Neural cell (in vitro differentiated cells): ENCODE measurements around the gene C22orf23. TPM values are rescaled to one million over a fixed set of nuclear protein-coding genes. Genes with fewer than 3 reads are reported as not detected.

Experiments
- H2AFZ ChIP-seq: fragments of 200-600, 300-800 bp; sonication (generic), shearing (Covaris generic); 2 replicates; pipeline ENCODE4 v1.6.0; 2014; ENCODE audit warnings: low read depth, mild to moderate bottlenecking, antibody characterized with exemption, low read length, moderate library complexity
- H3F3A ChIP-seq: fragments of 200-600 bp; shearing (Covaris generic); 2 replicates; pipeline ENCODE4 v1.6.1; 2016; ENCODE audit warnings: mild to moderate bottlenecking, moderate library complexity, mixed read lengths, antibody characterized with exemption, low read length; ENCODE audit not compliant: insufficient read depth, poor library complexity, severe bottlenecking
- H3K27ac ChIP-seq: fragments of 200-600, 300-800 bp; sonication (generic), shearing (Covaris generic); 2 replicates; pipeline ENCODE4 v1.5.1; 2014; ENCODE audit warnings: mild to moderate bottlenecking, low read length, moderate library complexity
- H3K27me3 ChIP-seq: fragments of 300-800, 200-600 bp; sonication (generic), shearing (Covaris generic); 2 replicates; pipeline ENCODE4 v1.6.0; 2014; ENCODE audit warnings: mild to moderate bottlenecking, low read depth, low read length, moderate library complexity; ENCODE audit not compliant: insufficient read depth
- H3K36me3 ChIP-seq: fragments of 300-800, 200-600 bp; sonication (generic), shearing (Covaris generic); 2 replicates; pipeline ENCODE4 v1.5.1; 2014; ENCODE audit warnings: mild to moderate bottlenecking, antibody characterized with exemption, low read length, moderate library complexity; ENCODE audit not compliant: insufficient read depth
- H3K4me2 ChIP-seq: fragments of 300-800, 200-600 bp; sonication (generic), shearing (Covaris generic); 2 replicates; pipeline ENCODE4 v1.6.0; 2014; ENCODE audit warnings: mild to moderate bottlenecking, low read length
- H3K4me3 ChIP-seq: fragments of 300-800, 200-600 bp; sonication (generic), shearing (Covaris generic); 2 replicates; pipeline ENCODE4 v1.5.1; 2014; ENCODE audit warnings: mild to moderate bottlenecking, low read length, moderate library complexity
- H3K79me2 ChIP-seq: fragments of 200-600 bp; shearing (Covaris generic); replicated peaks from 2 replicates; pipeline ENCODE4 v1.6.0; 2014; ENCODE audit warnings: mild to moderate bottlenecking, low read length, moderate library complexity; ENCODE audit not compliant: insufficient read depth
- H3K9ac ChIP-seq: fragments of 300-800, 200-600 bp; sonication (generic), shearing (Covaris generic); 2 replicates; pipeline ENCODE4 v1.6.1; 2016; ENCODE audit warnings: mild to moderate bottlenecking, low read length, mixed read lengths
- H3K9me2 ChIP-seq: fragments of 200-600 bp; shearing (Covaris generic); 2 replicates; pipeline ENCODE4 v1.6.1; 2016; ENCODE audit warnings: mild to moderate bottlenecking, low read length, mixed read lengths; ENCODE audit not compliant: insufficient read depth
- H3K9me3 ChIP-seq: fragments of 200-600, 300-800 bp; sonication (generic), shearing (Covaris generic); 2 replicates; pipeline ENCODE4 v1.6.1; 2016; ENCODE audit warnings: mild to moderate bottlenecking, mixed run types, low read length, moderate library complexity, mixed read lengths
- H4K20me1 ChIP-seq: fragments of 200-600 bp; shearing (Covaris generic); 2 replicates; pipeline ENCODE4 v1.6.1; 2016; ENCODE audit warnings: mild to moderate bottlenecking, mixed run types; ENCODE audit not compliant: insufficient read depth
- EP300 ChIP-seq: fragments of 450-650 bp; conservative IDR thresholded peaks from 2 replicates; pipeline ENCODE4 v1.6.1; 2014; ENCODE audit warnings: antibody characterized with exemption, mild to moderate bottlenecking, moderate library complexity; ENCODE audit not compliant: poor library complexity, severe bottlenecking
- EZH2 ChIP-seq: fragments of 200-600, 300-800 bp; shearing (Covaris generic), sonication (generic); IDR thresholded peaks from 2 replicates; pipeline ENCODE4 v1.6.1; 2014; ENCODE audit warnings: antibody characterized with exemption, low read length, borderline replicate concordance, mild to moderate bottlenecking; ENCODE audit not compliant: insufficient read depth, poor library complexity, severe bottlenecking
- MXI1 ChIP-seq: fragments of 450-650 bp; conservative IDR thresholded peaks from 2 replicates; pipeline ENCODE4 v1.6.1; 2014; ENCODE audit warnings: antibody characterized with exemption, mild to moderate bottlenecking; ENCODE audit not compliant: poor library complexity, severe bottlenecking
- POLR2AphosphoS5 ChIP-seq: IDR thresholded peaks from 2 replicates; pipeline ENCODE4 v1.6.1; 2012
- RAD21 ChIP-seq: fragments of 450-650 bp; conservative IDR thresholded peaks from 2 replicates; pipeline ENCODE4 v1.6.1; 2014; ENCODE audit warnings: antibody characterized with exemption, mild to moderate bottlenecking, moderate library complexity
- SMC3 ChIP-seq: fragments of 450-650 bp; conservative IDR thresholded peaks from 2 replicates; pipeline ENCODE4 v1.6.1; 2014; ENCODE audit warnings: antibody characterized with exemption, mild to moderate bottlenecking, moderate library complexity; ENCODE audit not compliant: poor library complexity
- TAF1 ChIP-seq: IDR thresholded peaks from 2 replicates; pipeline ENCODE4 v1.6.1; 2012; ENCODE audit warnings: low read depth
- polyA plus RNA-seq: library from polyadenylated mRNA; depleted of rRNA; stranded (reverse); fragments of >200 nt; gene quantifications from 2 replicates; pipeline ENCODE4 v1.2.3, GENCODE V29; 2014
- TF ChIP-seq, protein P1 (sequence below): IDR thresholded peaks from 2 replicates; pipeline ENCODE4 v1.6.1; 2012; ENCODE audit warnings: borderline replicate concordance
- TF ChIP-seq, protein P2 (sequence below): fragments of 450-650 bp; IDR thresholded peaks from 2 replicates; pipeline ENCODE4 v1.5.1; 2014; ENCODE audit warnings: antibody characterized with exemption, mild to moderate bottlenecking, moderate library complexity; ENCODE audit not compliant: poor library complexity, severe bottlenecking

The C22orf23 gene
- polyA plus RNA-seq, 1 donor from 2014 or later = 1.3 TPM

DNA sequence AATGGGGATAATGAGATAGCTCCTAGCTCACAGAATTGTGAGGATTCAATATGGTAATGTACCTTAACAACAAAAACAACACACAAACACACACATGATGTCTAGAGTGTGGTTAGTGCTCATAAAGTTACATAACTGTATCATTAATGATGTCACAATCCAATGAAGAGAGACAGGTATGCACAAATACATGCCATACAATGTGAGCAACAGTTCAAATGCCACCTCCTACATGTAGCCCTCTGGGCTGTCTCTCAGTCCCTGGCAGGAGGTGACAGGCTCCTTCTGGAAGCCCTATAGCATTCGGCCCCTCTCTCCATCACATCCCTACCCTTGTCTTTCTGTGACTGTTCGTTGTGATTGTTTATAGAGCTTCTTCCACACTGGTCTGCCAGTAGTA, 55.6 kb downstream of the C22orf23 start:
- no peak overlapping the region for H2AFZ ChIP-seq
- TF ChIP-seq MXI1 (no peak), TAF1 (no peak), EZH2 (no peak), SMC3 (no peak), RAD21 (no peak), EP300 (no peak)
- TF ChIP-seq, protein P1, sequence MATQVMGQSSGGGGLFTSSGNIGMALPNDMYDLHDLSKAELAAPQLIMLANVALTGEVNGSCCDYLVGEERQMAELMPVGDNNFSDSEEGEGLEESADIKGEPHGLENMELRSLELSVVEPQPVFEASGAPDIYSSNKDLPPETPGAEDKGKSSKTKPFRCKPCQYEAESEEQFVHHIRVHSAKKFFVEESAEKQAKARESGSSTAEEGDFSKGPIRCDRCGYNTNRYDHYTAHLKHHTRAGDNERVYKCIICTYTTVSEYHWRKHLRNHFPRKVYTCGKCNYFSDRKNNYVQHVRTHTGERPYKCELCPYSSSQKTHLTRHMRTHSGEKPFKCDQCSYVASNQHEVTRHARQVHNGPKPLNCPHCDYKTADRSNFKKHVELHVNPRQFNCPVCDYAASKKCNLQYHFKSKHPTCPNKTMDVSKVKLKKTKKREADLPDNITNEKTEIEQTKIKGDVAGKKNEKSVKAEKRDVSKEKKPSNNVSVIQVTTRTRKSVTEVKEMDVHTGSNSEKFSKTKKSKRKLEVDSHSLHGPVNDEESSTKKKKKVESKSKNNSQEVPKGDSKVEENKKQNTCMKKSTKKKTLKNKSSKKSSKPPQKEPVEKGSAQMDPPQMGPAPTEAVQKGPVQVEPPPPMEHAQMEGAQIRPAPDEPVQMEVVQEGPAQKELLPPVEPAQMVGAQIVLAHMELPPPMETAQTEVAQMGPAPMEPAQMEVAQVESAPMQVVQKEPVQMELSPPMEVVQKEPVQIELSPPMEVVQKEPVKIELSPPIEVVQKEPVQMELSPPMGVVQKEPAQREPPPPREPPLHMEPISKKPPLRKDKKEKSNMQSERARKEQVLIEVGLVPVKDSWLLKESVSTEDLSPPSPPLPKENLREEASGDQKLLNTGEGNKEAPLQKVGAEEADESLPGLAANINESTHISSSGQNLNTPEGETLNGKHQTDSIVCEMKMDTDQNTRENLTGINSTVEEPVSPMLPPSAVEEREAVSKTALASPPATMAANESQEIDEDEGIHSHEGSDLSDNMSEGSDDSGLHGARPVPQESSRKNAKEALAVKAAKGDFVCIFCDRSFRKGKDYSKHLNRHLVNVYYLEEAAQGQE = no peak
- TF ChIP-seq, protein P2, sequence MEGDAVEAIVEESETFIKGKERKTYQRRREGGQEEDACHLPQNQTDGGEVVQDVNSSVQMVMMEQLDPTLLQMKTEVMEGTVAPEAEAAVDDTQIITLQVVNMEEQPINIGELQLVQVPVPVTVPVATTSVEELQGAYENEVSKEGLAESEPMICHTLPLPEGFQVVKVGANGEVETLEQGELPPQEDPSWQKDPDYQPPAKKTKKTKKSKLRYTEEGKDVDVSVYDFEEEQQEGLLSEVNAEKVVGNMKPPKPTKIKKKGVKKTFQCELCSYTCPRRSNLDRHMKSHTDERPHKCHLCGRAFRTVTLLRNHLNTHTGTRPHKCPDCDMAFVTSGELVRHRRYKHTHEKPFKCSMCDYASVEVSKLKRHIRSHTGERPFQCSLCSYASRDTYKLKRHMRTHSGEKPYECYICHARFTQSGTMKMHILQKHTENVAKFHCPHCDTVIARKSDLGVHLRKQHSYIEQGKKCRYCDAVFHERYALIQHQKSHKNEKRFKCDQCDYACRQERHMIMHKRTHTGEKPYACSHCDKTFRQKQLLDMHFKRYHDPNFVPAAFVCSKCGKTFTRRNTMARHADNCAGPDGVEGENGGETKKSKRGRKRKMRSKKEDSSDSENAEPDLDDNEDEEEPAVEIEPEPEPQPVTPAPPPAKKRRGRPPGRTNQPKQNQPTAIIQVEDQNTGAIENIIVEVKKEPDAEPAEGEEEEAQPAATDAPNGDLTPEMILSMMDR = no peak
- no peaks in the 10 kb centered on the region for H4K20me1 ChIP-seq
- H3K79me2 ChIP-seq = no peaks in the 10 kb centered on the region
- no peak overlapping the region for H3K27ac ChIP-seq
- no peak overlapping the region for H3K9ac ChIP-seq
- no peak overlapping the region for H3K4me2 ChIP-seq
- no peaks in the 10 kb centered on the region for H3F3A ChIP-seq
- H3K4me3 ChIP-seq = no peak overlapping the region
- H3K9me2 ChIP-seq = no peaks in the 10 kb centered on the region
- no peaks in the 10 kb centered on the region for H3K36me3 ChIP-seq
- H3K9me3 ChIP-seq = no peaks in the 10 kb centered on the region
- H3K27me3 ChIP-seq = no peaks in the 10 kb centered on the region

GRCh38 chr22:37896939-37897338, 56.5 kb downstream of the C22orf23 start:
- Histone ChIP-seq H3K27me3 (no peaks in the 10 kb centered on the region), H3K27ac (no peak overlapping the region), H3K9me2 (no peaks in the 10 kb centered on the region), H3K9ac (no peak overlapping the region), H3F3A (no peaks in the 10 kb centered on the region), H3K4me2 (no peak overlapping the region), H3K9me3 (no peaks in the 10 kb centered on the region), H3K79me2 (no peaks in the 10 kb centered on the region), H3K4me3 (no peak overlapping the region), H2AFZ (no peak overlapping the region), H3K36me3 (no peaks in the 10 kb centered on the region), H4K20me1 (no peaks in the 10 kb centered on the region)
- no peak for TF ChIP-seq POLR2AphosphoS5
- TF ChIP-seq, protein P2 = no peak
- no peak for TF ChIP-seq MXI1
- no peak for TF ChIP-seq EZH2
- TF ChIP-seq, protein P1 = no peak
- no peak for TF ChIP-seq RAD21
- TF ChIP-seq EP300 = no peak
- TF ChIP-seq SMC3 = no peak
